Measurements from ENCODE around the gene MSL1.

DNA sequence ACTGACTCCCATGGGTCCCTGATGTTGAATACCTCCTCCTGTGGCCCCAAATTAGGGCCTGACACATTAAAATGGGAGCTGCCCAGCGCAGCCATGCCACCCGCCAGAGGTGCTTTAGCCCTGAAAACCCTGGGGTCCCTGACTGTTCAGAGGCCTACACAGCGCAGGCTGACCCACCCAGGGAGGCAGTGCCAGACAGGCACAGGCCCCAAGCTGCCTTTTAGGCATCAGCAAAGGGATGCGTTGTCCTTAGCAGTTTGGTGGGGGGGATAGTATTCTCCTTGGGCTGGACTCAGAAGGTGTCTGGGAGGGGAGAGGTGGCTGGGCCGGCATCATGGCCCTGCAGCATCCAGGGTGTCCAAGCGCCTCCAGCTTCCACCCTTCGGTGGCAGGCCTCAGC lies 56.9 kb downstream of the MSL1 start:
- TF ChIP-seq, protein P1, sequence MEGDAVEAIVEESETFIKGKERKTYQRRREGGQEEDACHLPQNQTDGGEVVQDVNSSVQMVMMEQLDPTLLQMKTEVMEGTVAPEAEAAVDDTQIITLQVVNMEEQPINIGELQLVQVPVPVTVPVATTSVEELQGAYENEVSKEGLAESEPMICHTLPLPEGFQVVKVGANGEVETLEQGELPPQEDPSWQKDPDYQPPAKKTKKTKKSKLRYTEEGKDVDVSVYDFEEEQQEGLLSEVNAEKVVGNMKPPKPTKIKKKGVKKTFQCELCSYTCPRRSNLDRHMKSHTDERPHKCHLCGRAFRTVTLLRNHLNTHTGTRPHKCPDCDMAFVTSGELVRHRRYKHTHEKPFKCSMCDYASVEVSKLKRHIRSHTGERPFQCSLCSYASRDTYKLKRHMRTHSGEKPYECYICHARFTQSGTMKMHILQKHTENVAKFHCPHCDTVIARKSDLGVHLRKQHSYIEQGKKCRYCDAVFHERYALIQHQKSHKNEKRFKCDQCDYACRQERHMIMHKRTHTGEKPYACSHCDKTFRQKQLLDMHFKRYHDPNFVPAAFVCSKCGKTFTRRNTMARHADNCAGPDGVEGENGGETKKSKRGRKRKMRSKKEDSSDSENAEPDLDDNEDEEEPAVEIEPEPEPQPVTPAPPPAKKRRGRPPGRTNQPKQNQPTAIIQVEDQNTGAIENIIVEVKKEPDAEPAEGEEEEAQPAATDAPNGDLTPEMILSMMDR (IDR thresholded peaks at IDR 0.05): no peak
- TF ChIP-seq, protein P2, sequence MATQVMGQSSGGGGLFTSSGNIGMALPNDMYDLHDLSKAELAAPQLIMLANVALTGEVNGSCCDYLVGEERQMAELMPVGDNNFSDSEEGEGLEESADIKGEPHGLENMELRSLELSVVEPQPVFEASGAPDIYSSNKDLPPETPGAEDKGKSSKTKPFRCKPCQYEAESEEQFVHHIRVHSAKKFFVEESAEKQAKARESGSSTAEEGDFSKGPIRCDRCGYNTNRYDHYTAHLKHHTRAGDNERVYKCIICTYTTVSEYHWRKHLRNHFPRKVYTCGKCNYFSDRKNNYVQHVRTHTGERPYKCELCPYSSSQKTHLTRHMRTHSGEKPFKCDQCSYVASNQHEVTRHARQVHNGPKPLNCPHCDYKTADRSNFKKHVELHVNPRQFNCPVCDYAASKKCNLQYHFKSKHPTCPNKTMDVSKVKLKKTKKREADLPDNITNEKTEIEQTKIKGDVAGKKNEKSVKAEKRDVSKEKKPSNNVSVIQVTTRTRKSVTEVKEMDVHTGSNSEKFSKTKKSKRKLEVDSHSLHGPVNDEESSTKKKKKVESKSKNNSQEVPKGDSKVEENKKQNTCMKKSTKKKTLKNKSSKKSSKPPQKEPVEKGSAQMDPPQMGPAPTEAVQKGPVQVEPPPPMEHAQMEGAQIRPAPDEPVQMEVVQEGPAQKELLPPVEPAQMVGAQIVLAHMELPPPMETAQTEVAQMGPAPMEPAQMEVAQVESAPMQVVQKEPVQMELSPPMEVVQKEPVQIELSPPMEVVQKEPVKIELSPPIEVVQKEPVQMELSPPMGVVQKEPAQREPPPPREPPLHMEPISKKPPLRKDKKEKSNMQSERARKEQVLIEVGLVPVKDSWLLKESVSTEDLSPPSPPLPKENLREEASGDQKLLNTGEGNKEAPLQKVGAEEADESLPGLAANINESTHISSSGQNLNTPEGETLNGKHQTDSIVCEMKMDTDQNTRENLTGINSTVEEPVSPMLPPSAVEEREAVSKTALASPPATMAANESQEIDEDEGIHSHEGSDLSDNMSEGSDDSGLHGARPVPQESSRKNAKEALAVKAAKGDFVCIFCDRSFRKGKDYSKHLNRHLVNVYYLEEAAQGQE (IDR thresholded peaks at IDR 0.05; ENCODE audit: insufficient read depth in 1 of 2, low read depth in 2 of 2, low read length in 1 of 2): no peak
- TF ChIP-seq TCF7L2 (IDR thresholded peaks at IDR 0.05; ENCODE audit: low read depth, low read length): no peak

All from Panc1 (cell line).